Measurements from ENCODE around the gene PRSS23. TPM values are rescaled to one million over a fixed set of nuclear protein-coding genes. Genes with fewer than 3 reads are reported as not detected.

The PRSS23 gene
- total RNA-seq, 1 donor from 2014 or later: 77.2 TPM

DNA sequence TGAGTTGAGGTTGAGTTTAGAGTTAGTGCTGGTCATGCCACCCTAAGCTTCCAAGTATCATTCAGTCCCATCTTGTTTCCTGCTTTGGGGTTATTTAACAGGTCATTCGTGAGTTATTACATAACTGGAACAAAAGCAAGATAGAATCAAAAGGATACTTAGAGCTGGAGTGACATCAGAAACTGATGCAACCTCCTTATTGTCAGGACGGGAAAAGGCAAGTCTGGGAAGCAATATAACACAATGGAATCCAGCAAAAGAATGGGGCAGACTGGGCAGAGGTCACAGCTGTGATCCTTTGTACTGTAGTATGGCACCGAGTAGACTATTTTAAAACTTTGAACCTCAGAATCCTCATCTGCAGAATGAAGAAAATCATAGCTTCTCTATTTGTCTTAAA, 4.4 kb upstream of the PRSS23 start:
- Mint-ChIP-seq H3K4me3 (no peak overlapping the region), H3K27me3 (ENCODE audit: insufficient read depth) (peaks cover 46% of the 10 kb centered on the region)
- intact Hi-C loops (cut with micrococcal nuclease): no loop called here

DNA sequence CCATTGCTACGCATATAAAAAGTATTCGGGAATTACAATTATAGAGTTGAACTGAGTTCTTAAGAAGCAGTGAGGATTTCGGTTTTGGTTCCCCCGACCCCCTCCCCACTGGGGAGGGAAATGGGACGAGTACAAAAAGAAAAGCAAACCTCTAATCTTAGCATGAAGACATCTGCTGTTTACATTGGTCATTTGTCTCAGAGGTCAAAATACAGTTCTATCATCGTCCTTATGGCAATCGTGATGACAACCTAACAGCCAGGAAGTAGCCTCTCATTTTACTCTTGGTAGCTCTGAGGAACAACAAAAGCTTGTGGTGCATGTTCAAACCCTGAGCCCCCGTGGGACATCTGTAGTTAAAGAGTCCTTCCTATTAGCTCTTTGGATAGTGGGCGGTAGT, 3.2 kb upstream of the PRSS23 start:
- intact Hi-C loops (cut with micrococcal nuclease): no loop called here
- DNase-seq (ENCODE audit: low spot score): no peak
- peaks cover 40% of the 10 kb centered on the region for H3K27me3 Mint-ChIP-seq (ENCODE audit: insufficient read depth)
- H3K9me3 Mint-ChIP-seq: no peaks in the 10 kb centered on the region
- no peak overlapping the region for H3K27ac Mint-ChIP-seq
- H3K4me1 Mint-ChIP-seq (ENCODE audit: low read depth): peaks cover 25% of the 10 kb centered on the region
- no peak overlapping the region for H3K4me3 Mint-ChIP-seq
- peaks cover 7% of the 10 kb centered on the region for H3K36me3 Mint-ChIP-seq (ENCODE audit: low read depth)

More for the DNA sequence above, 4.4 kb upstream of the PRSS23 start:
- no peaks in the 10 kb centered on the region for H3K9me3 Mint-ChIP-seq
- no peak overlapping the region for H3K27ac Mint-ChIP-seq
- H3K36me3 Mint-ChIP-seq (ENCODE audit: low read depth): peaks cover 4% of the 10 kb centered on the region
- H3K4me1 Mint-ChIP-seq (ENCODE audit: low read depth): peaks cover 13% of the 10 kb centered on the region
- DNase-seq (ENCODE audit: low spot score): no peak

DNA sequence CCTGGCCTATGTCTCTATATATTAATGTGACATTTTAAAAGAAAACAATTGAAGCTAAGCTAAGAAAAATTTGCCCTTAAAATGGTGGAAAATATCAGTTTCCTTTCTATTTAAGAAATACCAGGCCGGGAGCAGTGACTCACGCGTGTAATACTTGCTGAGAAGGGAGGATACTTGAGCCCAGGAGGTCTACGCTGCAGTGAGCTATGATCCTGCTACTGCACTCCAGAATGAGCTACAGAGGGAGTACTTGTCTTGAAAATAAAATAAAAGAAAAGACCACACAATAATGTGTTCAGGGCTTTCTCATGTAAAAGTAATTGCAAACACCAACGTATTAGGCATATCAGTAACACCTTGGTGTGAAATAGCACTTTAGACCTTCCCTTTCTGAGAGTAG, 1.4 kb upstream of the PRSS23 start:
- Mint-ChIP-seq H3K27ac (no peak overlapping the region), H3K9me3 (no peaks in the 10 kb centered on the region), H3K4me3 (peak overlapping the region; percentile 76), H3K4me1 (ENCODE audit: low read depth) (peaks cover 43% of the 10 kb centered on the region), H3K27me3 (ENCODE audit: insufficient read depth) (peaks cover 35% of the 10 kb centered on the region), H3K36me3 (ENCODE audit: low read depth) (peaks cover 6% of the 10 kb centered on the region)
- DNase-seq (ENCODE audit: low spot score): no peak
- intact Hi-C loops (cut with micrococcal nuclease): no loop called here

DNA sequence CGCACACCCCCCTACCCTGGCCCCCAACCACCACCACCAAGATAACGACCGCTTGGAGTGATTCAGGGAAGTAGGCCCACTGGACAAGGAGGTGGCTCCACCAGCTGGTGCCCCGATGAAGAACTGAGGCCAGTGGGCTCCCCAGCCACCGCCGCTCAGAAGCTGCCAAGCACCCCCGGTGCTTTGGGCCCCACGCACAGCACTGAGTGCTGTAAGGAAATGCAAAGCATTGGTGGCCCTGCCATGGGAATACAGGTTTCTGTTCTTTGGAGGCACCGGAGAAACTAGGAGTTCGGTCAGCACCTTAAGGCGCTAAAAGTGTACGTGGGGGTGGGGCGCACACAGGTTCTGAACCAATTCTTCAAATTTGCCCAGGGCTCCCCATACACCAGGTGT, 664 bp upstream of the PRSS23 start:
- Mint-ChIP-seq H3K9me3 (no peaks in the 10 kb centered on the region), H3K27me3 (ENCODE audit: insufficient read depth) (peaks cover 30% of the 10 kb centered on the region), H3K36me3 (ENCODE audit: low read depth) (peaks cover 9% of the 10 kb centered on the region), H3K4me3 (peak overlapping the region; percentile 76), H3K4me1 (ENCODE audit: low read depth) (peaks cover 47% of the 10 kb centered on the region), H3K27ac (peak overlapping the region; percentile 76)
- DNase-seq (ENCODE audit: low spot score): no peak
- intact Hi-C loops (cut with micrococcal nuclease): loop anchor here (5.0 to 10.0 kb wide), 6 partner anchors 238 to 1555 kb away; partner anchors contain the start of genes EED and TMEM135

DNA sequence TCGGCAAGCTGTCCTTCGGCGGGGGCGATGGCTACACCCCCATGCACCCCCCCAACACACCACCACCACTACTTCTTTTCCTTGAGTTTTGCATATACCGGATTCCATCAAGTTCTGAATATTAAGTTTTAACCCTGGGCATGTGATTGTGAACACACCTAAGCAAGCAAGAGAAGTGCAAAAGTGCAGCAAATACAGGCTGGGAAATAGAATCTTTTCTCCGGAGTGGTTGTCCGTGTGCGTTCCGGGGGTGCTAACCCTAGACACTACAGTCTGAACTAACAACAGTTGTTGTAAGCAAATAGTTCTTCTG, 574 bp downstream of the PRSS23 start:
- H3K36me3 Mint-ChIP-seq (ENCODE audit: low read depth): peaks cover 17% of the 10 kb centered on the region
- intact Hi-C loops (cut with micrococcal nuclease): loop anchor here (5.0 to 10.0 kb wide), 6 partner anchors 236 to 1554 kb away; partner anchors contain the start of genes EED and TMEM135
- H3K27ac Mint-ChIP-seq: peak overlapping the region; percentile 72
- H3K9me3 Mint-ChIP-seq: no peaks in the 10 kb centered on the region
- peaks cover 60% of the 10 kb centered on the region for H3K4me1 Mint-ChIP-seq (ENCODE audit: low read depth)
- DNase-seq (ENCODE audit: low spot score): no peak
- peak overlapping the region; percentile 92 for H3K4me3 Mint-ChIP-seq
- peaks cover 23% of the 10 kb centered on the region for H3K27me3 Mint-ChIP-seq (ENCODE audit: insufficient read depth)

DNA sequence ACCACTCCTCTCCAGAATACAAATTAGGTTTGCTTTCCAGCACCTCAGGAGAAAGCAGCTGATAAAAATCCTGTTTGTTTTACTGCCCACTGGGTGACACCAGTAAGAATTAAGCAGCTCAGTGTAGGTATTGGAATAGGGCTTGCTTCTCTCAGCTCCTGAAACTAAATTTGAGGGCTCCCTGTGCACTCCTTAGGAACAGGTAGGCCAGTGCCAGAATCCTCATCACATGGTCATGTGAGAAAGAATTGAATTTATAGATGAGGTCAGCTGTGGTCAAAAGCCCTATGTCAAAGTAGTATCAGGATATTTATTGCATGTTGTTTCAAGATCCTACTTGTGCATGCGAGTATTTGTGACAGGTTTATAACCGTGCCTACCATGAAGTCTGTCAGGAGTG, 1.0 kb downstream of the PRSS23 start:
- Mint-ChIP-seq H3K4me1 (ENCODE audit: low read depth) (peaks cover 64% of the 10 kb centered on the region), H3K4me3 (peak overlapping the region; percentile 92), H3K27me3 (ENCODE audit: insufficient read depth) (peaks cover 20% of the 10 kb centered on the region), H3K27ac (peak overlapping the region; percentile 47), H3K36me3 (ENCODE audit: low read depth) (peaks cover 17% of the 10 kb centered on the region), H3K9me3 (no peaks in the 10 kb centered on the region)
- no peak for DNase-seq (ENCODE audit: low spot score)
- intact Hi-C loops (cut with micrococcal nuclease): loop anchor here (5.0 to 10.0 kb wide), 6 partner anchors 236 to 1553 kb away; partner anchors contain the start of genes EED and TMEM135

DNA sequence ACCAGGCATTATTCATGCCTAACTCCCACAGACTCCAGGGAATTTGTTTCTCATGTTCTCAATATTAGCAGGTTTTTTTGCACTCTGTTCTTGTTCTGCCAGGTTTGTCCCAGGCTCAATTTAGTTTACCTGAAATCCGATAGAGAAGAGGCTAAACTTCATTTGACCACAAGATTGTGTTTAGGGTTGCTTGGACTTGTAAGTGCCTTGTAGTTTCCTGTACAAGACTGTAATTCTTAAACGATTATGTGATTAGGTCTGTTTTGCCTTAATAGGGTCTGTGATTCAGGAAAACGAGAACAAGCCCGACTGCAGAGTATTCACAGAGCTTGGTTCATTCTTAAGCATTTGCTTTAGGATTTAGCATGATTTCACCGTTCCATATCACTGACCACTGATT, 1.8 kb downstream of the PRSS23 start:
- Mint-ChIP-seq H3K36me3 (ENCODE audit: low read depth) (peaks cover 22% of the 10 kb centered on the region), H3K4me3 (peak overlapping the region; percentile 92), H3K27ac (no peak overlapping the region), H3K4me1 (ENCODE audit: low read depth) (peaks cover 72% of the 10 kb centered on the region), H3K27me3 (ENCODE audit: insufficient read depth) (peaks cover 22% of the 10 kb centered on the region), H3K9me3 (peaks cover 3% of the 10 kb centered on the region)
- intact Hi-C loops (cut with micrococcal nuclease): loop anchor here (1.0 to 10.0 kb wide), 14 partner anchors 16 to 1553 kb away; partner anchors contain the start of genes EED, ME3 and TMEM135
- no peak for DNase-seq (ENCODE audit: low spot score)

DNA sequence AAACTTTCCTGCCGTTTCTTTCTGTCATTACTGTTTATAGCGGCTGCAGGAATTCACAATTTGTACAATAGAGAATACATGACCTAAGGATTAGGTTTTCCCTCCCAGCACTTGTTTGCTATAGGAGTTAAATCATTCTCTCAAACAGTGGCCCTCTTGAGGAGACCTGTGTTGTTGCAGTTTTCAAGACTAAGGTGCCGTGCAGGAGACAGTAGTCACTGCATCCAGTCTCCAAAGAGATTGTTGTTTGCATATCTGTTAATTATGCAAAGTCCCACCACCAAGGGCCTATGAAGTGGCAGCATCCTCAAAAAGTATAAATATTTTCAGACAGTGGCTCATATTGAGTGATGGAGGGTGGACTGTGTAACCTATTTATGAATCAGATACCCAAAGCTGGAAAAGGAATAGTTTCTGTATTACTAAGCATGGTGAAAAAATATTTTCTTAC, 2.3 kb downstream of the PRSS23 start:
- peaks cover 24% of the 10 kb centered on the region for H3K27me3 Mint-ChIP-seq (ENCODE audit: insufficient read depth)
- intact Hi-C loops (cut with micrococcal nuclease): loop anchor here (1.0 to 10.0 kb wide), 14 partner anchors 16 to 1552 kb away; partner anchors contain the start of genes EED, ME3 and TMEM135
- H3K27ac Mint-ChIP-seq: peak overlapping the region; percentile 69
- H3K4me1 Mint-ChIP-seq (ENCODE audit: low read depth): peaks cover 77% of the 10 kb centered on the region
- peaks cover 27% of the 10 kb centered on the region for H3K36me3 Mint-ChIP-seq (ENCODE audit: low read depth)
- H3K9me3 Mint-ChIP-seq: peaks cover 4% of the 10 kb centered on the region
- DNase-seq (ENCODE audit: low spot score): no peak
- peak overlapping the region; percentile 92 for H3K4me3 Mint-ChIP-seq

DNA sequence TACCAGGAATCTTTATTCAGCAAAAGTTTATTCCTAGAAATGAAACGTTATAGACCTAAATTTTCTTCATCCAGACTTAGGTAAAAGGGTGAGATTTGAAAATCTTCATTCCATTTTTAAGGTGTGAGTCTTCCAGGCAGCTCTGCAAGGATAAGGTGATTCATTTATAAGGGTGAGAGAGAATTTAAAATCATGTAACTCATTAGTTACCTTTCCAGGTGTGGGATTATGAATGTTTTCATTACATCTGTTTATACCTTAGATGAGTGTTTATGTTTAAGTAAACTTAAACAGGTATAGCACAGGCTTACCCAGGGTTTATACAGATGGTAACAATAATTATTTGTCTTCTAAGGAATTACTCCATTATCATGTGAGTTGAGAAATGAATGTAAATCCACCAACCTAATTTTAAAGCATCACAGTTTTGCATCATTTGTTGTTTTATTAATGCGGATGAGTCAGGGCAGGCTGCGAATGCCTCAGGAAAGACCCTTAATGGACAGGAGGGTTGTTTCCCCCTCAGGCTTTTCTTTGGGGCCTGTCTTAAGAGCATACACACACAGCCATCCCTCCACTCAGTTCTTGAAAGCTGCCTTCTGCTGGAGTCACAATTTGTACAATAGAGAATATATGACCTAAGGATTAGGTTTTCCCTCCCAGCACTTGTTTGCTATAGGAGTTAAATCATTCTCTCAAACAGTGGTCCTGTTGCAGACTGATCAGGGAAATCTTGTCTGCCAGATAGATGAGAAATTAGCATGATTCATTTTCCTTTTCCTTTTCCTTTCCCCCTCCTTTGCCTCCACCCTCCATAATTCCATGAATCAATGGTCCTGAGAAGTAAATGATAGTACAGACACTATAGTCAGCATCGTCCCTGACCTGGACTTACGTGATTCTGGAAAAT, 3.0 kb downstream of the PRSS23 start:
- H3K4me1 Mint-ChIP-seq (ENCODE audit: low read depth): peaks cover 79% of the 10 kb centered on the region
- H3K27ac Mint-ChIP-seq: peak overlapping the region; percentile 69
- peaks cover 4% of the 10 kb centered on the region for H3K9me3 Mint-ChIP-seq
- peak overlapping the region; percentile 92 for H3K4me3 Mint-ChIP-seq
- DNase-seq (ENCODE audit: low spot score): no peak
- intact Hi-C loops (cut with micrococcal nuclease): loop anchor here (2.0 to 10.0 kb wide), 8 partner anchors 61 to 1551 kb away; partner anchors contain the start of genes EED and TMEM135
- peaks cover 30% of the 10 kb centered on the region for H3K36me3 Mint-ChIP-seq (ENCODE audit: low read depth)
- H3K27me3 Mint-ChIP-seq (ENCODE audit: insufficient read depth): peaks cover 22% of the 10 kb centered on the region

DNA sequence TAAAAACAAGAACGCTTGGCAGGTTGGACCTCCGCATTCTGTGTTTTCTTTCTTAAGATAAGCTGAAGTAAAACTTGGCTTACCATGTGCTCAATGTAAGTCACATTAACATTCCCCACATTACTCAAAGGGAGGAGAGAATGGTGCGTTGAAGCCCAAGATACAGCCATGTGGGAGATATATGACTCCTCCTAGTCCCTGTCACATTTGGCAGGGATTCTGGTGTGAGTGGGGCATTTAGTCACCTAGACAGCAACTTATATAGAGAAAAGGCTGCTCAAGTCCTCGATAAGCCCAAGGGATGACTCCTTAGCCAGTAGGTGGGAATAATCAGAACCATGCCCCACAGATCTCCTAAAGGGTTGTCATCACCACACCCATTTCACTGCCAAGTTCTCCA, 4.6 kb downstream of the PRSS23 start:
- peak overlapping the region; percentile 73 for H3K27ac Mint-ChIP-seq
- H3K4me1 Mint-ChIP-seq (ENCODE audit: low read depth): peaks cover 69% of the 10 kb centered on the region
- peaks cover 12% of the 10 kb centered on the region for H3K27me3 Mint-ChIP-seq (ENCODE audit: insufficient read depth)
- peaks cover 4% of the 10 kb centered on the region for H3K9me3 Mint-ChIP-seq
- no peak for DNase-seq (ENCODE audit: low spot score)
- peaks cover 38% of the 10 kb centered on the region for H3K36me3 Mint-ChIP-seq (ENCODE audit: low read depth)
- peak overlapping the region; percentile 33 for H3K4me3 Mint-ChIP-seq
- intact Hi-C loops (cut with micrococcal nuclease): loop anchor here (5.0 to 10.0 kb wide), 8 partner anchors 232 to 1550 kb away; partner anchors contain the start of genes EED, PICALM and TMEM135

DNA sequence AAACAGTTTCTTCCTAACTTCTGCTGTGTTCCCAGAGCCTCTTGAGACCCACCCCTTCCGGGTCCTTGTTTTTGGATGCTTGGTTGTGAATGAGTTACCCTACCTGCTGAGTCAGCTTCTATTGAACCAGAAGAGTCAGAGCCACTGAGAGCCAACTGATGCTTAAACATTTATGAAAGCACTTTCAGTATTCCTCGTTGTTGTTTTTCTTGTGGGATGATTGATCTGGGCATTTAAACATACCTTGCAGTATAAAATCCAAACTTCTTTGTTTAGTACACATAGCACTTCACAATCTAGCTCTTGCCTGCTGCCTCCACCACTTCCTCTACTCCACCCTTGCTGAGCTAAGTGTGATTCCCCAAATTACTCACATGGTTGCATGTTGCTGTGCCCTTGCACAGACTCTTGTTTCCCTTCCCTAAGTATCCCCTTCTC, 5.5 kb downstream of the PRSS23 start:
- peak overlapping the region; percentile 38 for H3K4me3 Mint-ChIP-seq

DNA sequence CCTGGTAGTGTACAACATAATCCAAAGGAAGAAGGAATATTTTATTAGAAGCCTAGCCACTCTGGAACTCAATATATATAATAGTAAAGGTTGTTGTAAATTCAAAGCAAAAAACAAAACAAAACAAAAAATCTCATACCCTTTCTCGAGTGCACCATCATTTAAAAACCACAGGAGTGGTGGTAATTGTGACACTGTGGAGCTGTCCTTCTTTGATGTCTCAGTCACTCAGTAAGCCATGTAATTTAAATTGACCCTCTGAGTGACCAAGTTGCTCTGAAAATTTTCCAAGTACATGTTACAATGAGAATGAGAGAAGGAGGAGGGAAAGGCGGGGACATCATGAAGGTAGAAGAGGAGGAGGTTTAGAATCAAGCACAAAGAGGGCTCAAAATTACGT, 6.6 kb downstream of the PRSS23 start:
- DNase-seq (ENCODE audit: low spot score): no peak
- Mint-ChIP-seq H3K36me3 (ENCODE audit: low read depth) (peaks cover 42% of the 10 kb centered on the region), H3K4me3 (peak overlapping the region; percentile 39), H3K27ac (peak overlapping the region; percentile 55), H3K27me3 (ENCODE audit: insufficient read depth) (peaks cover 16% of the 10 kb centered on the region), H3K4me1 (ENCODE audit: low read depth) (peaks cover 56% of the 10 kb centered on the region), H3K9me3 (peaks cover 4% of the 10 kb centered on the region)
- intact Hi-C loops (cut with micrococcal nuclease): loop anchor here (1.0 to 10.0 kb wide), 17 partner anchors 64 to 1548 kb away; partner anchors contain the start of genes EED, PICALM and TMEM126B

More for the DNA sequence above, 5.5 kb downstream of the PRSS23 start:
- Mint-ChIP-seq H3K27me3 (ENCODE audit: insufficient read depth) (peaks cover 13% of the 10 kb centered on the region), H3K9me3 (peaks cover 4% of the 10 kb centered on the region), H3K27ac (peak overlapping the region; percentile 73), H3K4me1 (ENCODE audit: low read depth) (peaks cover 67% of the 10 kb centered on the region), H3K36me3 (ENCODE audit: low read depth) (peaks cover 40% of the 10 kb centered on the region)
- DNase-seq (ENCODE audit: low spot score): peak; percentile 67
- intact Hi-C loops (cut with micrococcal nuclease): loop anchor here (1.0 to 10.0 kb wide), 17 partner anchors 63 to 1549 kb away; partner anchors contain the start of genes EED, PICALM and TMEM126B

Measured in activated T-helper 1 cell treated with anti-CD3 and anti-CD28 coated beads, Interleukin-12 subunit alpha, Interleukin-12 subunit beta, Interleukin-2, Interleukin-4 antibody, amounts not matched to agents 30 ng/mL and 10 ng/mL and 1 ng/mL, durations not matched to agents 14 hours and 24 hours and 36 hours (primary cell).